T-helper 1 cell treated with Interleukin-12 subunit alpha and Interleukin-12 subunit beta and Interleukin-4 antibody, amounts not matched to agents 30 ng/mL and 1 ng/mL, for 36 hours (primary cell): ENCODE results near the gene MYT1. TPM values are rescaled to one million over a fixed set of nuclear protein-coding genes. Genes with fewer than 3 reads are reported as not detected.

ENCODE experiments used
- total RNA-seq: library from RNA; stranded (reverse); gene quantifications from 2 replicates; pipeline ENCODE4 v1.2.3, GENCODE V29; 2022

MYT1 gene
- total RNA-seq, 1 donor from 2014 or later: not detected

Other genes starting within 250 kb of the MYT1 start
- 43.0 and 45.5 TPM in 2 replicates for gene UCKL1, start 208.0 kb upstream of the MYT1 start, total RNA-seq
- 29.0 and 29.5 TPM in 2 replicates for gene ZNF512B, start 194.5 kb upstream of the MYT1 start, total RNA-seq
- 44.0 and 45.4 TPM in 2 replicates for gene SAMD10, start 184.8 kb upstream of the MYT1 start, total RNA-seq
- gene PRPF6, start 183.3 kb upstream of the MYT1 start, total RNA-seq: 85.2 and 85.6 TPM in 2 replicates
- gene C20orf204, start 128.3 kb upstream of the MYT1 start, total RNA-seq: 14.7 and 15.5 TPM in 2 replicates
- gene SOX18, start 114.8 kb upstream of the MYT1 start, total RNA-seq: 1.8 and 2.2 TPM in 2 replicates
- gene TCEA2, start 101.3 kb upstream of the MYT1 start, total RNA-seq: 47.4 and 48.2 TPM in 2 replicates
- 99.2 and 101 TPM in 2 replicates for gene RGS19, start 84.9 kb upstream of the MYT1 start, total RNA-seq
- 0.61 and 0.64 TPM in 2 replicates for gene OPRL1, start 84.4 kb upstream of the MYT1 start, total RNA-seq
- gene LKAAEAR1, start 80.1 kb upstream of the MYT1 start, total RNA-seq: not detected in 2 replicates
- not detected in 2 replicates for gene NPBWR2, start 56.9 kb upstream of the MYT1 start, total RNA-seq
- gene PCMTD2, start 91.3 kb downstream of the MYT1 start, total RNA-seq: 47.2 and 52.6 TPM in 2 replicates